GM19455 (cell line): ENCODE data around the gene CMTM3.
"Not testable (repeated sequence)": the region's sequence is repeated elsewhere in the genome, so short reads cannot be mapped to it uniquely, and the experiment has no call there.

Experiments
- ATAC-seq: cut with Tn5 transposase; IDR thresholded peaks from one replicate; pipeline ENCODE4 v1.9.1; 2021; ENCODE audit not compliant: unreplicated experiment

The CMTM3 gene

DNA sequence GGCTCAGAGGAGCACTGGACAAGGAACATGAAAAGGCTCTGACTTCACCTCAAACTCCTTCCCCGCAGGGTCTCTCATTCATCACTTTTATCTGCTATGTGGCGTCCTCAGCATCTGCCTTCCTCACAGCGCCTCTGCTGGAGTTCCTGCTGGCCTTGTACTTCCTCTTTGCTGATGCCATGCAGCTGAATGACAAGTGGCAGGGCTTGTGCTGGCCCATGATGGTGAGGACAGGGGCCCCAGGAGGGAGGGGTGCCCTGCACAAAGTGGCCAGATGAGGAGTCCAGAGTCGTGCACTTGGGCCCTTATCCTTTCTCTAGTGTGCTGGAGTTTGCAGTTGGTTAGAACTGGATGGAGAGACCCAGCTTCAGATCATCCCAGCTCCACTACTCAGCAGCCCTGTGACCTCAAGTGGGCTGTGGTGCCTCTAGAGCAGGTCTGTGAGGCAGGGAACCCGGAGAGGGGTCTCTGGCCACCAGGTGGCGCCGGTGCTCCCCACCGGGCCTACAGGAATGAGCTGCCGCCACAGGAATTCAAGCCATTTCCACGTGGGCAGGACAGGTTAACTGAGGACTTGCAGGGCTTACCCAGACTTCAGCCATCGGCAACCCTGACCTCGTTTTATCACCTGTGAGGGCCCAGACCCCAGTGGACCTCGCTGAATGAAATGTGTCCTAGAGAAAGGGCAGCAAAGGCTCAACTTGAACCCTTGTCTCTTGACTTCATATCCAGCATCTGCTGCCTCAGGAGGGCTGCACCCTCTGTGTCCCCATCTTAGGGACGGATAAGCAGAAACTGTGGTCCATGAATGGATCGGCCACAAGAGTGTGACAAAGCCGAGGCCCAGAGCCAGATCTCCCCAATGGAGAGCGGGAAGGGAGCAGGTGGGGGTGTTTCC is 4.0 kb downstream of the CMTM3 start:
- no peak for ATAC-seq

DNA sequence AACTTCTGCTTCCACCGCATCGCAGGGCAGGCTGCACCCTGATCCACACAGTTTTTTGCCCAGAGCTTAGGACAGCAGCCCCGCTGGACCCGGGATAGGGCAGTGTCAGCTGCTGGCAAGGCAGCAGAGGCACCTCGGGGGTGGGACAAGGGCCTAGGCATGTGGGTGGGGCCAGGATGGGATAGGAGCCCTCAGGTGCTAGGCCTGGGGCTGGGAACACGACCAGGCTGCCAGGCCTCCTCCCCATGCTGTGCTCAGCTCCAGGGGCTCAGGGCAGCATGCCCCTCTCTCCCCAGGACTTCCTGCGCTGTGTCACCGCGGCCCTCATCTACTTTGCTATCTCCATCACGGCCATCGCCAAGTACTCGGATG is 4.6 kb downstream of the CMTM3 start:
- ATAC-seq: no peak

DNA sequence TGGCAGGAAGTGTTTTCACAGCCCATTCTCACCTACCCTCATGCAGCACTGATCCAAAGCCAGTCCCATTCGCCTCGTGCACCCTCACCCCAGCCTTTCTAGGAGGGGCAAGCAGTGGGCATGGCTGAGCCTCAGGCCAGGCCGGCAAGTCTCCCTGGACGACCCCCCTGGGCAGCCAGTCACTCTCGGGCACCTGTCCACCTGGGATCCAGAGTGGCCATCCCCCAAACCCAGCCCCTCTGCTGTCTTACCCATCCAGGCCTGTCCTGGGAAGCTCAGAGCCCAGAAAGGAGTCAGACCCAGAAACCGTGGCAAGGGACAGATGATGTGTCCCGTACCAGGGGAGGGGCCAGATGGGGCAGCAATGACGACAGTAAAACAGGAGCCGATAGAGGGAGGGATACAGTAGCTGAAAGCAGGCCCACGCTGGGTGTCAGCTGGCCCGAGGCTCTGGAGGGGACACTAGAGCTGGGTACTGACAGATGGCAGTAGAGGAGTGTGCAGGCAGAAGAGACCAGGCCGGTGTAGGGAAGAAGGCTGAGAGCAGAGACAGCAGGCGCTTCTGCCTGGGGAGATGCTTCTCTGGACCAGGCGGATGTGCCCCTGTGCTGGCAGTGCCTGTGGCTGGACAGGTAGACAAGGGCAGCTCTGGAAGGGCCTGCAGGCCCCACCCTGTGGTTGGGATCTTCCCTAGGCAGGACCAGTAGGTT is 5.8 kb downstream of the CMTM3 start:
- no peak for ATAC-seq

DNA sequence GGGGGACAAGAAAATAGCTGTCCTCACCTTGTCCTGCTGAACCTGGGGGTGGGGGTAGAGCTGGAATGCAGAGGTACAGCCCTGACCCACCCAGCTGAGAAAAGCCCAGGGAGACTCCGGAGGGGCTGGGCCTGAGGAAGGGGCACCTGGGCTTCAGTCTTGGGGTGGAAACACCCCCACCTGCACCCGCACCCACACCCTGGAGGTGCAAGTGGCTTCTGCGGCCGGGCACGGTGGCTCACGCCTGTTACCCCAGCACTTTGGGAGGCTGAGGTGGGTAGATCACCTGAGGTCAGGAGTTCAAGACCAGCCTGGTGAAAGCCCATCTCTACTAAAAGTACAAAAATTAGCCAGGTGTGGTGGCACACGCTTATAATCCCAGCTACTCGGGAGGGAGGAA is 7.4 kb downstream of the CMTM3 start:
- not testable (repeated sequence) for ATAC-seq

DNA sequence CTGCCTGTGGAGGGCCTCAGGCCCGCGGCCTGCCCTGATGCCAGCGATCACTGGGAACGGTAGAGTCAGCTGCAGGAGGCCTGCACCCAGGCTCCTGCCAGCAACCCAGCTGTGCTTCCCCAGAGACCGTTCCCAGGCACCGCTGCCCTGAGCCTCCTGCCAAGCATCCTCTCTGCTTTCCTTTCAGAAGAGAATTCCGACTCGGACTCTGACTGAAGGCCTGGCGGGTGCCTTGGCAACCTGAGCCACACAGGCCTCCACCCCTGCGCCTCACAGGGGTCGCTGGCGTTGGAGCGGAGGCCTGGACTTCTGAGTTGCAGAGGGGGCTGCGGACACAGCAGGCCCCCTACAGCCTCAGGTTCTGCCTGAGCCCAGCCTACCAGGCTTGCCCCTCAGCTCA is 7.9 kb downstream of the CMTM3 start:
- ATAC-seq: no peak

DNA sequence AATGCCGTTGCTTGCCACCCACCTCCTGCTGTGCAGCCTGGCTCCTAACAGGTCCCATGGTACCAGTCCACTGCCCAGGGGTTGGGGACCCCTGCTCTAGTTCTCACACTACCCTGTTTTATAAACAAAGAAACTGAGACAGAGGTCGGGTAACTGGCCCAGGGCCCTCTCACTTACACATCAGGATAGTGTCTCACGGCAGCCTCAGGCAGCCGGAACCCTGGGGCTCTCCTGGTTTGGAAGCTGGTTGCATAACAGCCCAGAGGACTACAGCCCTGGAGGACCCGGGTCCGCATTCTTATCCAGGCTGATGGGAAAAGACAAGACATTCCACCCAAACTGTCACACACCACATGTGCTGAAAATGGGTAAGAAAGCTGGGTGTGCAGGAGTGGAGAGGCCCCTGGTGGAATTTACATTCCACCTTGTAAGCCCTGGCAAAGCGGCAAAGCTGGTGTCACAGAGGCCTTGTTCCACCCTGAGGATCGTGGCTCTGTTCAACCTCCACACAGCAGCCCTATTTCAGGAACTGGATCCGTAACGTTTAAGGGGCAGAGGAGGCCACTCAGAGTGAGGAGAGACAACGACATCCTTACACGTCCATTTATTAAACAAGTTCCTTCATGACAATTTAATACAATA is 9.8 kb downstream of the CMTM3 start:
- ATAC-seq: no peak

DNA sequence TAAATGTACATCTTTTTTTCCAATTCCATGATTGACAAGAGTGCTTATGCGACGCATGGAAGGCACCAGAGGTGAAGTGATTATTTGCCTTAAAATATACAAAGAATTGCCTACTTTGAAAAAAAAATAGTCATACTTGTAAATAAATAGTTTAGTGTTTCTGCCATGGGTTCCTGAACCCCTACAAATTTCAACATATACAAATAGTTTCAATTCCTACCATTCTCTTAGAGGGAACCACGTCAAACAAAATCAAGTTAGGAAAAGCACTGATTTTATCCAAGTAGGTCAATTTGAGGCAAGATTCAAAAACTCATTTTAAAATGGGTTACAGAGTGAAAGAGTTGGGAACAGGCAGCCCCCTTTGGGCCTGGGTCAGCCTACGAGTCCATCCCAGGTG is 11.7 kb downstream of the CMTM3 start:
- no peak for ATAC-seq

DNA sequence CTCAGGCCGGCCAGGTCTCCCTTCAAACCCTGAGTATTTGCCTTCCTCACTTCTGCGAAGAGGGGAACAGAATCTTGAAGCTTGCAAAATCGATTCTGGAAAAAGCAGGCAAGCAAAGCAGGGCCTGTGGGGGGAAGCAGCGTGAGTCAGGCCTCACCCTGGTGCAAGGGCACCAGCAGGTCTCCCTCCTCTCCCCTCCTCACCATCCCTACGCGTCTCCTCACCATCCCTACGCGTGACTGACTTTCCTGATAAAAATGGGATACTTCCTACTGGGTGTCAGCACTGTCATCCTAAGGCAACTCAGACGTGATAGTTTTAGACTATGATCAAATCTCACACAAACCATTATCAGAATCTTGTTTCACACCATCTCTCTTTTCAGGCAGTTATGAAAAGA is 12.1 kb downstream of the CMTM3 start:
- ATAC-seq: no peak

DNA sequence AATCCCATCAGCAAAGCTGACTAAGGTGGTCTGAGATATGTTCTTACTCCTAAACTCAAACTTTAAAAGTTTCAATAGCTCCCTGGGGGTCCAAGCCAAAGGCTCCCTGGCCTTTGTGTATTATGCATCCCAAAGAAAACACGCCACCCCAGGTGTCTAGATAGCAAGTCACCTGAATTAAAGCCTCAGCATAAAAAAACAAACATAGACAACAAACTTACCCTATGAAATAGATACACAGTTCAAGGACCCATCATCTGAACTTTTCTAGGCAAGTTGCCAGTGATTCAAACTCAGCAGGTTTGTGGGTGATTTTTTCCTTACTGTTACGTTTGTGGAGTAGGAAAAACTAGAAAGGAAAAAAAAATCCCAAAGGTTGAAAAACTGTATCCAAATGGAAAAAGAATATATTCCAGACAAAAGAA is 12.5 kb downstream of the CMTM3 start:
- no peak for ATAC-seq

DNA sequence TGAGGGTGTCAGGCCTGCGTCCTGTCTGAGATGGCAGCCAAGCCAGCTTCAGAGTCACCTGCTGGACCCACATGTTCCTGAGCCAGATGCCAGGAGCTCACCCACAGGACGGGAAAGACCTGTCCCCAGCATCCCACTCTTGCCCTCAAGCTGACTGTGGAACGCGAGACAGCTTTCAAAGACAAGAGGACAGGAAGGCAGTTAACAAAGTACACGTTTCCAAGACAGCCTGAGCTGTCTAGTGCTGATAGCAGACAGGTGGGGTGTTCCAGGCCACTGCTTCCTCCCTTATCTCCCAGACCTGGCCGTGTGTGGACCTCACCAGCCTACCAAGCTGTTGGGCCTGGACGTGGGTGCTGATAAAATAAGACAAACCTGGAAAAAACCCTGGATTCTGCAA is 13.2 kb downstream of the CMTM3 start:
- no peak for ATAC-seq

DNA sequence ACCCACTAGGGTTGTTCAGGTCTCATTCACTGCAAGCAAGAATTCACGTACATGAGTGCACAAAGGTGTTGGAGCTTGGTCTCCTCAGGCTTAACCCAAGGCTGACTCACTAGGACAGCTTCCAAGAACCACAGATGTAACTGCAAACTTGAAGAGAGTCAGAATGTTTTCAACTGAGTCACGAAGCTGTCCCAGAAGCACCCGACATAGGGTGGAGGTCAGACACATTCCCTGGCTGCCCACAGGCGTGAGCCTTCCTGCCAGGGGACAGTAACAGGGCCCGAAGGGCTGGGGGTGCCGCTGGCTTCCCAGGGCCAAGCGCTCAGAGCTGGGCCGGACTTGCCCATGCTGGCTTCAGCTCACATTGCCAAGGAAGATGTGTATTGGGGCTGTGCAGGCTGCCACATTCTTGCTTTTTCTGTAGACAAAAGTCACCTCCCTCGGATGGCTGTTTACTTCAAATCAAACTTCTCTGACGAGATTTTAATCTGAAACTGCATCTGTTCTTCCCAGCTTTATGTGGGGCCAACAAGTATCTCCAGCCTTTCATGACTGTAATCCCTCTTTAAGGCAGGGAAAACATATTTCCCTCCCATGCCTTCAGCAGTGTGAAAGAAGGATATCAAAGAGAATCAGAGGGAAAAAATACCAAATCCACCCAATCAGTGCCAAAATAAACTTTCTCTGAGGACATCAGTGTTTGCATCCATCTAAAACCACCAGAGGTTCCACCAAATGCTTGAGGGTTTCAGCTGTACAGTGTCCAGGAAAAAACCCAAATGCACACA is 14.3 kb downstream of the CMTM3 start:
- ATAC-seq: no peak

DNA sequence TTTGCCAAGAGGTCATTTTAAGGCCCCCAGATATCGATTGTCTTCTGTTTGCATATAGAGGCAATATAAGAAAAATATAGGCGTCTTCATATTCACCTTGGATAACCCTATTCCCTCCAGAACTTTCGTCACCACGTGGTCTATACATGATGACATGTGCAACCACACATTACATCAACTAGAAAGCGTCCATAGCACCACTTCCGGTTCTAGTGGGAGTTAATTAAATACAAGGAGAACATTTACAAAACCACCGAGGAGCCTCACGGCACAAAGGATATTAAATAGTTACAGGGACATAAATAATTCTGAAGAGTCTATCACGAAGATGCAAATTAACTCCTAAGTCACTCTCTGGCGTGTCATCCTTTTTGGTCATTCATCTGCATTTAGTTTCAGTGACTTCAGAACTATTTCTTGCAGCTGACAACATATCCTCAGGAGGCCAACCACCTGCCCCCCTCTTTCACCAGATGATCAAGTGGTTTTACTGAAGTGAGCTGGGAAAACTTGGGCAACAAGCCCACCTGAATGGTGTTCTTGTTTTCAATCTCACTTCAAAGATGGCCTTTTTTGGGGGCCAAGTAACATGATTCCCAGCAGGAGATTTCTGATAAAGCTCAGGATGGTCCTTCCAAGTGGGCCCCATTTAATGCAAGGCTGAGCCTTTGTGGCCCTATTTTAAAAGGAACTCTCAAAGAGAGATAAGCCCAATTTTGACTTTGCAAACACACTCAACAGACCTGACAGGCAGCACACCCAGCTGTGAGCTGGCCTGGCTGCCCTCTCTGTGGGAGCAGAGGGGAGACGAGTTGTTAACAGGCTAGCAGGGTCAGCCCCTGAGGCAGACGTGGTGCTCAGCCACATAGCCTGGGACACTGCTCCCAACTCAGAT is 15.3 kb downstream of the CMTM3 start:
- no peak for ATAC-seq

DNA sequence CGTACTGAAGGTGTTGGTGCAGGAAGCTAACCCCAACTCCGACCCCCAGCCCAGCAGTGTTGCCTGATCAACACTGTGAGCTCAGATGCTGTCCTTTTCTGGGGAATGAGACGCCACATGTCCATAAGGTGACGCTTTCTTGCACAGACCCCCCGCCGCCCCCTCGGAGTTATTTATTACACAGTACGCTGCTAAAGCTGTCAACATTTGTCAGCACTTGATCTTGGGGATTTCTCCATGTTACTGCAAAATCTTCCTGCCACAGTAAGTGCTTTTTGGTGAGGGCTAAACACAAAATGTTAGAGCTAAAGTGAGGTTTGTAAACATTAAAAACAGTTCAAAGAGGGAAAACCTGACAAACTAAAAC is 15.9 kb downstream of the CMTM3 start:
- ATAC-seq: no peak

DNA sequence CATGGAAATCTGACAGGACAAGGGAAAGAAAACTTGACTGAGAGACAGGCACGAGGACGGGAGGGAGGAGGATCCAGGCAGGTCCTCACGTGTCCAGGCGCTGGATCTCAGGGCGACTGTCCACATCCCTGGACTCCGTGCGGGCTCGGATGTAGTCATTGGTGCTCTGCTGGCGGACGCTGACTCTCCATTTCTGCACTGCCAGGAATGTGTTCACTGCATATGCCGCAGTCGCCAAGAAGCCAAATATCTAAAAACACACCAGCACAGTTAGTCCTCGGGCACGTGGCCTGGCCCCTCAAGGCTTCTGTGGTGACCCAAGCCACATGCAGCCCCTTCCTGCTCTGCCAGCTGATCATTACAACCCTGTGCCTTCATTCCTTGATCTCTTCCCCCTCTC is 17.5 kb downstream of the CMTM3 start:
- ATAC-seq: no peak

DNA sequence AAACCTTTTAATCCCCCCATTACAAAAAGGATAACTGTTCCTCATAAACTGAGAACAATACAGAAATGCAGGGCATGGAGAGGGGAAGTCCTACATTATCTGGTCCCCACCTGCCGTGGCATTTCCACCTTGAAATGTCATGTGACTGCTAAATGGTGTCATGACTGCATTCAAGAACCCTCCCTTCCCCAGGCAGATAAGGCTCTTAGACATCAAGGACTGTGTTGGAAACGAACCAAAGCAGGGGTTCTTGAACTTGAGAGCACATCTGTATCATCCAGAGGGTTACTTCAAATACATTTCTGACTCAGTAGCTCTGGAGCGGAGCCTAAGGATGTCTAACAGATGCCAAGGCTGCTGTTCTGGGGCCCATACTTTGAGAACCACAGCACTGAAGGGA is 18.4 kb downstream of the CMTM3 start:
- no peak for ATAC-seq

DNA sequence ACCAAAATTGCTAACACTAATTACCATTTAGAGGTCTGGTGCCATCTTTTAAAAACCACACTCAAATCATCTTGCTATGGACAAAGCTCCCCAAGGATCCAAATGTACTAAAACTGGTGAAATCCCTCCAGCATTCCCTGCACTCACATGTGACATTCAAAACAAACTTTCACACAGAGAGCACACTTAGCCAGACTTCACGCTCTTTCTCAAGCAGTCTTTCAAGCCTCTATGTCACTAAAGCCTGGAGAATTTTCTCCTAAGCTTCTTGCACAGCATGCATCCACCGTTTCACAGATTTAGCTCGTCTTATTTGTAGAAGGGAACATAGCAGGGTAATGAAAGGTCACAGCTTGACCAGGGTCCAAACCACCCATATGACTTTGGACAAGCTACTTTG is 19.3 kb downstream of the CMTM3 start:
- ATAC-seq: no peak

DNA sequence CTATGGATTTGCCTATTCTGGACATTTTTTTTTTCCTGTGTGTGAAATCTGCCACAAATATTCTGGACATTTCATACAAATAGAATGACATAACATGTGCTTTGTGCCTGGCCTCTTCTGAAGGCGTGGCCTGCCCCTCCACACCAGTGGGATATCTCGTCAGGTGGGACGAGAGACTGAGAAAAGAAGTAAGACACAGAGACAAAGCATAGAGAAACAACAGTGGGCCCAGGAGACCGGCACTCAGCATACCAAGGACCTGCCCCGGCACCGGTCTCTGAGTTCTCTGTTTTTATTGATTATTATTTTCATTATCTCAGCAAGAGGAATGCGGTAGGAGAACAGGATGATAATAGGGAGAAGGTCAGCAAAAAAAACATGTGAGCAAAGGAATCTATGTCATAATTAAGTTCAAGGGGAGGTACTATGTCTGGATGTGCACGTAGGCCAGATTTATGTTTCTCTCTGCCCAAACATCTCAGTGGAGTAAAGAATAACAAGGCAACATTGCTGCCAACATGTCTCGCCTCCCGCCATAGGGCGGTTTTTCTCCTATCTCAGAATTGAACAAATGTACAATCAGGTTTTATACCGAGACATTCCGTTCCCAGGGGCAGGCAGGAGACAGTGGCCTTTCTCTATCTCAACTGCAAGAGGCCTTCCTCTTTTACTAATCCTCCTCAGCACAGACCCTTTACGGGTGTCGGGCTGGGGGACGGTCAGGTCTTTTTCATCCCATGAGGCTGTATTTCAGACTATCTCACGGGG is 23.3 kb downstream of the CMTM3 start:
- not testable (repeated sequence) for ATAC-seq

DNA sequence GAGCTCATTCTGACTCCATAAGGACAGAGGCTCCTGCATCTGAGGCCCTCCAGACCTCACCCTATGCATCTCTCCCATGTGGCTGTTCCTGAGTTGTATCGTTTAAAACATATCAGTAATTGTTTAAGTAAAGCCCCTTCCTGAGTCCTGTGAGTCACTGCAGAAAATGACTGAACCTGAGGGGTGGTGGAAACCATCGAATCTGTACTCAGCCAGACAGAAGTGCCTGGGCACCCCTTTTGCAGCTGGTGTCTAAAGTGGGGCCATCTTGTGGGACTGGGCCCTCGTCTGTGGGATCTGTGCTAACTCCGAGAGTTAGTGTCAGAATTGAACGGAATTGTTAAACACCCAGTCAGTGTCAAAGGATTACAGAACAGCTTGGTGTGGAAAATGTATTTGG is 25.4 kb downstream of the CMTM3 start:
- no peak for ATAC-seq

DNA sequence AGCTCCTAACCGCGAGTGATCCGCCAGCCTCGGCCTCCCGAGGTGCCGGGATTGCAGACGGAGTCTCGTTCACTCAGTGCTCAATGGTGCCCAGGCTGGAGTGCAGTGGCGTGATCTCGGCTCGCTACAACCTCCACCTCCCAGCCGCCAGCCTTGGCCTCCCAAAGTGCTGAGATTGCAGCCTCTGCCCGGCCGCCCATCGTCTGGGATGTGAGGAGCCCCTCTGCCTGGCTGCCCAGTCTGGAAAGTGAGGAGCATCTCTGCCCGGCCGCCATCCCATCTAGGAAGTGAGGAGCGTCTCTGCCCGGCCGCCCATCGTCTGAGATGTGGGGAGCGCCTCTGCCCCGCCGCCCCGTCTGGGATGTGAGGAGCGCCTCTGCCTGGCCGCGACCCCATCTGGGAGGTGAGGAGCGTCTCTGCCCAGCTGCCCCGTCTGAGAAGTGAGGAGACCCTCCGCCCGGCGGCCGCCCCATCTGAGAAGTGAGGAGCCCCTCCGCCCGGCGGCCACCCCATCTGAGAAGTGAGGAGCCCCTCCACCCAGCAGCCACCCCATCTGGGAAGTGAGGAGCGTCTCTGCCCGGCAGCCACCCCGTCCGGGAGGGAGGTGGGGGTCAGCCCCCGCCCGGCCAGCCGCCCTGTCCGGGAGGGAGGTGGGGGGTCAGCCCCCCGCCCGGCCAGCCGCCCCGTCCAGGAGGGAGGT is 26.2 kb downstream of the CMTM3 start:
- ATAC-seq: not testable (repeated sequence)
